Esophagus muscularis mucosa (tissue), 4 donors: ENCODE results near the gene PIK3C2G.

ENCODE experiments used
- CTCF ChIP-seq, 3 experiments: fragments of 200-600 bp in 2 of 3; fragments of 450-650 bp in 1 of 3; sonication (generic) in 2 of 3; IDR thresholded peaks; one replicate each; pipeline ENCODE4 v1.5.1; 2017 to 2019; ENCODE audit warnings: antibody characterized with exemption in 3 of 3, mild to moderate bottlenecking in 2 of 3, moderate library complexity in 1 of 3
- EP300 ChIP-seq: sonication (generic); formaldehyde crosslinking; IDR thresholded peaks from one replicate; pipeline ENCODE4 v1.6.1; 2017; ENCODE audit warnings: antibody characterized with exemption
- POLR2AphosphoS5 ChIP-seq, 2 donors: sonication (generic); formaldehyde crosslinking; IDR thresholded peaks; one replicate each; pipeline ENCODE4 v1.6.1; 2017; ENCODE audit warnings: antibody characterized with exemption in 2 of 2

GRCh38 chr12:18690653-18691052, 429.3 kb downstream of the PIK3C2G start:
- TF ChIP-seq POLR2AphosphoS5 (IDR thresholded peaks at IDR 0.05) (no peak), CTCF (IDR thresholded peaks at IDR 0.05) (no peak), EP300 (no peak)
